H1 (cell line): ENCODE measurements around the gene LZTFL1. TPM values are rescaled to one million over a fixed set of nuclear protein-coding genes. Genes with fewer than 3 reads are reported as not detected.

Source experiments
- CTCF ChIP-seq, 3 experiments: IDR thresholded peaks; 1 replicate in 2 of 3; 2 replicates in 1 of 3; pipeline versions ENCODE4 v1.5.1 to v1.6.1; 2011; ENCODE audit warnings: low read length in 3 of 3, mild to moderate bottlenecking in 3 of 3, inconsistent platforms in 2 of 3, low read depth in 1 of 3, moderate library complexity in 1 of 3; ENCODE audit not compliant: insufficient read depth in 1 of 3; ENCODE audit errors: control extremely low read depth in 1 of 3
- E2F6 ChIP-seq: IDR thresholded peaks from 2 replicates; pipeline ENCODE4 v1.6.1; 2012; ENCODE audit warnings: inconsistent platforms
- EP300 ChIP-seq, 2 experiments: IDR thresholded peaks; 1 replicate in 1 of 2; 2 replicates in 1 of 2; pipeline ENCODE4 v1.6.1; 2011 to 2012; ENCODE audit warnings: low read depth in 2 of 2, low read length in 2 of 2, mild to moderate bottlenecking in 2 of 2, borderline replicate concordance in 1 of 2, inconsistent platforms in 1 of 2, moderate library complexity in 1 of 2
- HDAC2 ChIP-seq, 2 experiments: fragments of 300-600 bp in 1 of 2; sonication (generic) in 1 of 2; IDR thresholded peaks; 2 replicates each; pipeline ENCODE4 v1.6.1; 2011 to 2012; ENCODE audit warnings: low read depth in 2 of 2, low read length in 2 of 2, mild to moderate bottlenecking in 2 of 2, moderate library complexity in 2 of 2, borderline replicate concordance in 1 of 2, inconsistent platforms in 1 of 2
- SP1 ChIP-seq: IDR thresholded peaks from 2 replicates; pipeline ENCODE4 v1.6.1; 2011; ENCODE audit warnings: low read depth, low read length
- TAF1 ChIP-seq: IDR thresholded peaks from 2 replicates; pipeline ENCODE4 v1.6.1; 2011; ENCODE audit warnings: mild to moderate bottlenecking, low read depth, low read length
- TAF7 ChIP-seq: optimal IDR thresholded peaks from 2 replicates; pipeline ENCODE3; 2011; ENCODE audit warnings: low read depth, mild to moderate bottlenecking, inconsistent platforms, low read length, moderate library complexity, borderline replicate concordance
- polyA plus RNA-seq, 7 experiments: library from polyadenylated mRNA; depleted of rRNA in 3 of 7; stranded (reverse) in 5 of 7; unstranded in 2 of 7; fragments of >200 nt in 5 of 7; fragments of 200-250 nt in 2 of 7; gene quantifications; 1 replicate in 5 of 7; 2 replicates in 1 of 7; 4 replicates in 1 of 7; pipeline versions ENCODE4 v1.2.1 to v1.2.3, GENCODE V29; 2011 to 2013; ENCODE audit warnings: missing spikeins in 2 of 7, mixed read lengths in 2 of 7
- total RNA-seq: library from RNA; stranded (reverse); fragmentation: NEBNext Ultra II Directional; extraction: Animal tissue kit (Norgen Biotek cat#: 25700); gene quantifications from 2 replicates; pipeline ENCODE4 v1.2.1, GENCODE V29; 2021
- TF ChIP-seq, protein P1 (sequence below): IDR thresholded peaks from 2 replicates; pipeline ENCODE4 v1.6.1; 2011; ENCODE audit warnings: low read depth, mild to moderate bottlenecking, low read length; ENCODE audit not compliant: insufficient read depth

Gene LZTFL1
- total and polyA plus RNA-seq, 2 of the 8 experiments (the other 6 are each of a cell fraction or from before 2014, with no cell fraction given), result 8.7 to 11.5 TPM

- TF ChIP-seq, protein P1, sequence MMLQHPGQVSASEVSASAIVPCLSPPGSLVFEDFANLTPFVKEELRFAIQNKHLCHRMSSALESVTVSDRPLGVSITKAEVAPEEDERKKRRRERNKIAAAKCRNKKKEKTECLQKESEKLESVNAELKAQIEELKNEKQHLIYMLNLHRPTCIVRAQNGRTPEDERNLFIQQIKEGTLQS, result no peak
- TF ChIP-seq TAF7, result no peak
- TF ChIP-seq E2F6, result no peak
- no peak for TF ChIP-seq TAF1
- TF ChIP-seq SP1, result no peak
- TF ChIP-seq CTCF (IDR thresholded peaks at IDR 0.05; ENCODE audit: control extremely low read depth in 1 of 3, insufficient read depth in 1 of 3, low read depth in 1 of 3, low read length in 3 of 3), result no peak
- no peak for TF ChIP-seq HDAC2 (IDR thresholded peaks at IDR 0.05; ENCODE audit: borderline replicate concordance in 1 of 2, low read depth in 2 of 2, low read length in 2 of 2)
- TF ChIP-seq EP300 (IDR thresholded peaks at IDR 0.05; ENCODE audit: borderline replicate concordance in 1 of 2, low read depth in 2 of 2, low read length in 2 of 2), result no peak
Observed at GRCh38 chr3:45779746-45780735, 61.9 kb downstream of the LZTFL1 start (continued).
